ENCODE results near the gene KCNMA1.

DNA sequence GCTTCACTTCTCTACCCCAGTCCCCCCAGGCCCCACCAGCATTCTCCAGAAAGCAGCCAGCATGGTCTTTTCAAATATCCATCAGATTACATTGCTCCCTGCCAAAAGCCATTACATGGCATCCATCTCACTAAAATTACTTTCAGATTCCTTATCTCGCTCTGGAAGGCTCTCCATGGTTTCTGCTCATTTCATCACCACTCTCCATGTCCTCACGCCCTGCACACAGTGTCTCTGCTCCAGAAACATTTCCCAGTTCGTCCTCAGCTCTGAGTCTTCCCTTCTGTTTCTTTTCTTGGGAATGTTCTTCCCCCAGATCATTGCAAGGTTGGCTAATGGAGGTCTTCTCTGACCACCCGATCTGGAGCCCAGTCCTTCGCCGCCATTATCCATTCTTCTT is 499.1 kb downstream of the KCNMA1 start:
- TF ChIP-seq, protein P1, sequence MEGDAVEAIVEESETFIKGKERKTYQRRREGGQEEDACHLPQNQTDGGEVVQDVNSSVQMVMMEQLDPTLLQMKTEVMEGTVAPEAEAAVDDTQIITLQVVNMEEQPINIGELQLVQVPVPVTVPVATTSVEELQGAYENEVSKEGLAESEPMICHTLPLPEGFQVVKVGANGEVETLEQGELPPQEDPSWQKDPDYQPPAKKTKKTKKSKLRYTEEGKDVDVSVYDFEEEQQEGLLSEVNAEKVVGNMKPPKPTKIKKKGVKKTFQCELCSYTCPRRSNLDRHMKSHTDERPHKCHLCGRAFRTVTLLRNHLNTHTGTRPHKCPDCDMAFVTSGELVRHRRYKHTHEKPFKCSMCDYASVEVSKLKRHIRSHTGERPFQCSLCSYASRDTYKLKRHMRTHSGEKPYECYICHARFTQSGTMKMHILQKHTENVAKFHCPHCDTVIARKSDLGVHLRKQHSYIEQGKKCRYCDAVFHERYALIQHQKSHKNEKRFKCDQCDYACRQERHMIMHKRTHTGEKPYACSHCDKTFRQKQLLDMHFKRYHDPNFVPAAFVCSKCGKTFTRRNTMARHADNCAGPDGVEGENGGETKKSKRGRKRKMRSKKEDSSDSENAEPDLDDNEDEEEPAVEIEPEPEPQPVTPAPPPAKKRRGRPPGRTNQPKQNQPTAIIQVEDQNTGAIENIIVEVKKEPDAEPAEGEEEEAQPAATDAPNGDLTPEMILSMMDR (conservative IDR thresholded peaks at IDR 0.05), result no peak
- TF ChIP-seq EZH2 (IDR thresholded peaks at IDR 0.05; ENCODE audit: low read depth), result no peak

Measured in PC-9 (cell line).